Measurements from ENCODE around the gene IGSF21.

- no peak for TF ChIP-seq POLR2A (IDR thresholded peaks at IDR 0.05)
- TF ChIP-seq CTCF (IDR thresholded peaks at IDR 0.05), result no peak
Measured at GRCh38 chr1:18411321-18411720, 303.7 kb downstream of the IGSF21 start.
